Articular chondrocyte of knee joint (primary cell): ENCODE results near the gene DCDC2B. TPM values are rescaled to one million over a fixed set of nuclear protein-coding genes. Genes with fewer than 3 reads are reported as not detected.

Experiments
- total RNA-seq: library from RNA; depleted of rRNA; stranded (reverse); fragments of >200 nt; gene quantifications from 2 replicates; pipeline ENCODE4 v1.2.3, GENCODE V29; 2012

DCDC2B gene
- not detected in 2 replicates for total RNA-seq

GRCh38 chr1:32208891-32209328 is at the start of gene DCDC2B:
TSS of gene DCDC2B (plus strand) at chr1:32209089. CDS start at chr1:32209094, 5 bp downstream.

GRCh38 chr1:32179443-32180185 is 29.3 kb upstream of the DCDC2B start, which contains the start of gene TXLNA:
TSS of gene TXLNA (plus strand) at chr1:32179675. CDS start at chr1:32180346, 671 bp downstream.

GRCh38 chr1:32200226-32201010 is 8.5 kb upstream of the DCDC2B start, which contains the start of gene CCDC28B:
TSS of gene CCDC28B (plus strand) at chr1:32200595. CDS start at chr1:32201936, 1,341 bp downstream.

GRCh38 chr1:32205401-32206370 is 3.2 kb upstream of the DCDC2B start, which contains the start of gene IQCC:
TSS of gene IQCC (plus strand) at chr1:32205671. CDS start at chr1:32205682, 11 bp downstream.

GRCh38 chr1:32221980-32222755 is 13.3 kb downstream of the DCDC2B start, which contains the start of the genes EIF3I and TMEM234:
TSS of gene EIF3I (plus strand) at chr1:32222407. CDS start at chr1:32222442, 35 bp downstream.
TSS of gene TMEM234 (minus strand) at chr1:32222353. CDS start at chr1:32222322, 31 bp downstream.

GRCh38 chr1:32246888-32247273 is 38.0 kb downstream of the DCDC2B start, which contains the start of gene FAM167B:
TSS of gene FAM167B (plus strand) at chr1:32247222. CDS start at chr1:32247422, 200 bp downstream.

GRCh38 chr1:32250893-32251716 is 42.2 kb downstream of the DCDC2B start, which contains the start of gene LCK:
TSS of gene LCK (plus strand) at chr1:32251265. CDS start at chr1:32274330, 23,065 bp downstream.

Other genes with a start within 250 kb of the DCDC2B start
- 62.9 and 71.6 TPM in 2 replicates for gene KHDRBS1, start 195.2 kb upstream of the DCDC2B start, total RNA-seq
- gene TMEM39B, start 136.2 kb upstream of the DCDC2B start, total RNA-seq, result 7.3 and 8.3 TPM in 2 replicates
- gene KPNA6, start 101.0 kb upstream of the DCDC2B start, total RNA-seq, result 70.7 and 73.0 TPM in 2 replicates
- 126 and 129 TPM in 2 replicates for gene TXLNA, start 29.4 kb upstream of the DCDC2B start, total RNA-seq
- gene CCDC28B, start 8.5 kb upstream of the DCDC2B start, total RNA-seq, result 6.8 and 8.4 TPM in 2 replicates
- gene IQCC, start 3.4 kb upstream of the DCDC2B start, total RNA-seq, result 1.2 and 1.7 TPM in 2 replicates
- gene TMEM234, start 13.3 kb downstream of the DCDC2B start, total RNA-seq, result 19.5 and 23.3 TPM in 2 replicates
- 261 and 313 TPM in 2 replicates for gene EIF3I, start 13.3 kb downstream of the DCDC2B start, total RNA-seq
- 1.8 and 3.0 TPM in 2 replicates for gene FAM167B, start 38.1 kb downstream of the DCDC2B start, total RNA-seq
- gene LCK, start 42.2 kb downstream of the DCDC2B start, total RNA-seq, result not detected in 2 replicates
- gene HDAC1, start 83.0 kb downstream of the DCDC2B start, total RNA-seq, result 62.3 and 64.8 TPM in 2 replicates
- gene MARCKSL1, start 127.1 kb downstream of the DCDC2B start, total RNA-seq, result 10.1 and 10.2 TPM in 2 replicates
- gene FAM229A, start 153.4 kb downstream of the DCDC2B start, total RNA-seq, result 1.1 and 1.8 TPM in 2 replicates
- gene TSSK3, start 153.4 kb downstream of the DCDC2B start, total RNA-seq, result 0.54 and 1.7 TPM in 2 replicates
- gene BSDC1, start 185.4 kb downstream of the DCDC2B start, total RNA-seq, result 53.4 and 55.7 TPM in 2 replicates